Endothelial cell of umbilical vein (primary cell): ENCODE measurements around the gene RNF217. TPM values are rescaled to one million over a fixed set of nuclear protein-coding genes. Genes with fewer than 3 reads are reported as not detected.

Experiments
- BruUV-seq: library from RNA; stranded (reverse); fragments of 400-500 nt; replicated peaks from 2 replicates; lab custom pipeline; 2021; lab: Mats Ljungman, UMichigan
- CTCF ChIA-PET: fragments of 300-600, 350-600 bp; sonication (Branson Sonifier 250); formaldehyde crosslinking; loops from one replicate; lab custom pipeline; 2021; ENCODE audit warnings: antibody characterized with exemption, inconsistent platforms; lab: Charles Lee
- POLR2A ChIA-PET: fragments of 300-600, 350-600 bp; sonication (Branson Sonifier 250); formaldehyde crosslinking; loops from one replicate; lab custom pipeline; 2021; ENCODE audit warnings: antibody characterized with exemption, inconsistent platforms; lab: Charles Lee
- DNase-seq: peaks from one replicate; pipeline ENCODE4 v3.0.0-alpha.2; 2011; ENCODE audit warnings: low read depth, low spot score
- FAIRE-seq: peaks from 2 replicates; lab custom pipeline; 2011; peaks lifted over from hg19 to GRCh38; lab: Jason Lieb, UNC
- H2AFZ ChIP-seq: 2 replicates; pipeline ENCODE4 v1.6.0; 2012; ENCODE audit warnings: low read depth, low read length, control low read depth, inconsistent platforms
- H3K27ac ChIP-seq: 2 replicates; pipeline ENCODE4 v1.5.1; 2011; ENCODE audit warnings: low read depth, mild to moderate bottlenecking, control low read depth, low read length, moderate library complexity; ENCODE audit not compliant: insufficient read depth
- H3K27me3 ChIP-seq, 2 experiments: 2 replicates each; pipeline versions ENCODE4 v1.6.0 to v1.6.1; 2011; ENCODE audit warnings: low read length in 2 of 2, mixed read lengths in 1 of 2; ENCODE audit not compliant: control insufficient read depth in 2 of 2, insufficient read depth in 2 of 2
- H3K36me3 ChIP-seq, 2 experiments: 2 replicates in 1 of 2; 3 replicates in 1 of 2; pipeline ENCODE4 v1.5.1; 2011; ENCODE audit warnings: low read length in 2 of 2, mild to moderate bottlenecking in 1 of 2, moderate library complexity in 1 of 2; ENCODE audit not compliant: control insufficient read depth in 2 of 2, insufficient read depth in 2 of 2; ENCODE audit errors: extremely low read depth in 1 of 2
- H3K4me1 ChIP-seq: 3 replicates; pipeline ENCODE4 v1.5.1; 2011; ENCODE audit warnings: mild to moderate bottlenecking, low read length; ENCODE audit not compliant: control insufficient read depth, insufficient read depth; ENCODE audit errors: extremely low read depth
- H3K4me2 ChIP-seq: 2 replicates; pipeline ENCODE4 v1.6.1; 2011; ENCODE audit warnings: low read length, control low read depth, mixed read lengths; ENCODE audit not compliant: insufficient read depth
- H3K4me3 ChIP-seq, 3 experiments: fragments of 200-600 bp in 1 of 3; sonication (generic), shearing (Covaris generic) in 1 of 3; replicated peaks in 1 of 3; 2 replicates each; pipeline ENCODE4 v1.5.1; 2011 to 2016; ENCODE audit warnings: control low read depth in 3 of 3, low read length in 3 of 3, mild to moderate bottlenecking in 2 of 3, inconsistent platforms in 1 of 3, low read depth in 1 of 3, moderate library complexity in 1 of 3; ENCODE audit not compliant: insufficient read depth in 1 of 3
- H3K79me2 ChIP-seq: 2 replicates; pipeline ENCODE4 v1.6.0; 2012; ENCODE audit warnings: low read length, inconsistent platforms; ENCODE audit not compliant: control insufficient read depth, insufficient read depth
- H3K9ac ChIP-seq: replicated peaks from 2 replicates; pipeline ENCODE3; 2011; ENCODE audit warnings: low read length, control low read depth; ENCODE audit not compliant: insufficient read depth; ENCODE audit errors: extremely low read depth
- H3K9me1 ChIP-seq: replicated peaks from 3 replicates; pipeline ENCODE4 v1.6.0; 2011; ENCODE audit warnings: mild to moderate bottlenecking, low read length; ENCODE audit not compliant: control insufficient read depth, insufficient read depth; ENCODE audit errors: extremely low read depth
- H3K9me3 ChIP-seq: replicated peaks from 2 replicates; pipeline ENCODE4 v1.5.1; 2012; ENCODE audit warnings: low read length, inconsistent platforms; ENCODE audit not compliant: control insufficient read depth, insufficient read depth
- H4K20me1 ChIP-seq: replicated peaks from 2 replicates; pipeline ENCODE3; 2011; ENCODE audit warnings: mild to moderate bottlenecking, low read length; ENCODE audit not compliant: control insufficient read depth, insufficient read depth; ENCODE audit errors: extremely low read depth
- EZH2 ChIP-seq: IDR thresholded peaks from 2 replicates; pipeline ENCODE4 v1.6.1; 2012; ENCODE audit warnings: borderline replicate concordance, low read depth, mild to moderate bottlenecking, moderate library complexity, low read length, inconsistent platforms; ENCODE audit not compliant: severe bottlenecking
- FOS ChIP-seq: IDR thresholded peaks from 2 replicates; pipeline ENCODE4 v1.6.1; 2011; ENCODE audit warnings: mild to moderate bottlenecking, low read length, moderate library complexity, borderline replicate concordance; ENCODE audit not compliant: insufficient read depth
- GATA2 ChIP-seq: IDR thresholded peaks from 2 replicates; pipeline ENCODE4 v1.7.0; 2011; ENCODE audit warnings: low read depth, mild to moderate bottlenecking, moderate library complexity, mixed read lengths, low read length; ENCODE audit not compliant: insufficient read length, insufficient read depth
- JUN ChIP-seq: IDR thresholded peaks from 2 replicates; pipeline ENCODE4 v1.6.1; 2011; ENCODE audit warnings: borderline replicate concordance, low read depth; ENCODE audit not compliant: insufficient read length, insufficient read depth
- MYC ChIP-seq: IDR thresholded peaks from one replicate; pipeline ENCODE4 v1.6.1; 2011; ENCODE audit warnings: mild to moderate bottlenecking, low read depth, low read length
- POLR2A ChIP-seq: IDR thresholded peaks from 2 replicates; pipeline ENCODE4 v1.6.1; 2012; ENCODE audit warnings: low read depth, mild to moderate bottlenecking, control low read depth, low read length
- POLR2AphosphoS5 ChIP-seq: IDR thresholded peaks from 2 replicates; pipeline ENCODE4 v1.6.1; 2012; ENCODE audit warnings: low read depth, mild to moderate bottlenecking, control low read depth, low read length, moderate library complexity; ENCODE audit not compliant: insufficient read depth
- dilution Hi-C: fragments of 300-500 bp; cut with MboI; formaldehyde crosslinking; loops from one replicate; pipeline ENCODE4 v1.15.0; 2019; ENCODE audit warnings: low sequenced_read_pairs; ENCODE audit not compliant: extremely low pct_ligation_motif_present
- intact Hi-C: fragments of 100-400 bp; cut with micrococcal nuclease; formaldehyde crosslinking; loops from one replicate; pipeline ENCODE4 v1.10.0; 2022
- polyA plus RNA-seq, 4 experiments: library from polyadenylated mRNA; depleted of rRNA in 3 of 4; stranded (reverse) in 3 of 4; unstranded in 1 of 4; fragments of >200 nt; gene quantifications; 2 replicates each; pipeline versions ENCODE4 v1.2.1 to v1.2.3, GENCODE V29; 2011 to 2012; ENCODE audit warnings: missing spikeins in 1 of 4
- total RNA-seq: library from RNA; stranded (reverse); gene quantifications from 2 replicates; pipeline ENCODE4 v1.2.3, GENCODE V29; 2021
- TF ChIP-seq, protein P1 (sequence below): IDR thresholded peaks from 2 replicates; pipeline ENCODE4 v1.6.1; 2011; ENCODE audit not compliant: insufficient read depth, insufficient read length
- TF ChIP-seq, protein P2 (sequence below), 2 donors: IDR thresholded peaks; 1 replicate in 1 of 2; 2 replicates in 1 of 2; pipeline ENCODE4 v1.5.1; 2011; ENCODE audit warnings: low read length in 2 of 2, mild to moderate bottlenecking in 2 of 2, moderate library complexity in 2 of 2, control low read depth in 1 of 2, inconsistent platforms in 1 of 2, low read depth in 1 of 2; ENCODE audit not compliant: insufficient read depth in 1 of 2; ENCODE audit errors: extremely low read depth in 1 of 2

RNF217 gene
- total and polyA plus RNA-seq, 2 donors (not counting 3 experiments of a cell fraction or from before 2014, with no cell fraction given) = 8.8 to 32.5 TPM

DNA sequence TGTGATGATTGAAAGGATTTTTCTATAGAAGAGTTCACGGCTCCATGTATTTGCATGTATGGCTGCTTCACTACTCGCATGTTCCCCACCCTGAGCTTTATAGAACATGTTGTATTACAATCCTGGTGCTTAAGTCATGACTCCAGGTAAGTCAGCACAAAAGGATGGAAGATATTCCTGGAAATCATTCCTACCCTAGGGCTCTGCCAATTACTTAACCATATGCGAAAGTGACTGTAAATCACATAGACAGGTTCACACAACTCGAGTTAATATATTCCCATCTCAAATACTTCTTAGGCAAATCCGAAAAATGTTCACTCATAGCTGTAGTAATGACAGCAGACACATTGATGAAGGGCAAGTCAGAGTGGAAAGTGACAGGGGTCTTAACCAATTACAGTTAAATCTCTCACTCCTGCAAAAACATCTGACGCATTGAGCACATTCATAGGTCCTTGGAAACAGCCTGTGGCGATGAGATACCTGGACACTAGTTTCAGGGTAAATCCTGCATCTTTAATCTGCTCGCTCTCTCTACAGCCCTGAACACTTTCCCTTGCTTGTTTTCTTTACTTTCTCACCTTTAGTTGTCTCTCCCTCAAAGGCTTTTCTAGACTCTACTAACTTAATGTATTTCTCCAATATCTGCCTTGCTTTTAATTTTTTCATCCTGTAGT lies 35.1 kb downstream of the RNF217 start:
- Histone ChIP-seq H3K79me2 (peaks cover 13% of the 10 kb centered on the region), H3K4me3 (no peak overlapping the region), H3K9me3 (no peaks in the 10 kb centered on the region), H3K9ac (no peak overlapping the region), H3K27me3 (no peaks in the 10 kb centered on the region), H3K4me2 (no peak overlapping the region), H3K27ac (no peak overlapping the region), H4K20me1 (no peaks in the 10 kb centered on the region), H3K36me3 (peaks cover 0 to 2% of the 10 kb centered on the region in 2 experiments), H3K4me1 (peaks cover 23% of the 10 kb centered on the region), H2AFZ (no peak overlapping the region), H3K9me1 (no peaks in the 10 kb centered on the region)
- no peak for TF ChIP-seq EZH2
- TF ChIP-seq GATA2 = no peak
- intact Hi-C loops (no loop called here), dilution Hi-C loops (no loop called here)
- no TSS peak for BruUV-seq
- no peak for FAIRE-seq
- POLR2A ChIA-PET = no interaction called here
- CTCF ChIA-PET = no interaction called here
- DNase-seq = no peak

DNA sequence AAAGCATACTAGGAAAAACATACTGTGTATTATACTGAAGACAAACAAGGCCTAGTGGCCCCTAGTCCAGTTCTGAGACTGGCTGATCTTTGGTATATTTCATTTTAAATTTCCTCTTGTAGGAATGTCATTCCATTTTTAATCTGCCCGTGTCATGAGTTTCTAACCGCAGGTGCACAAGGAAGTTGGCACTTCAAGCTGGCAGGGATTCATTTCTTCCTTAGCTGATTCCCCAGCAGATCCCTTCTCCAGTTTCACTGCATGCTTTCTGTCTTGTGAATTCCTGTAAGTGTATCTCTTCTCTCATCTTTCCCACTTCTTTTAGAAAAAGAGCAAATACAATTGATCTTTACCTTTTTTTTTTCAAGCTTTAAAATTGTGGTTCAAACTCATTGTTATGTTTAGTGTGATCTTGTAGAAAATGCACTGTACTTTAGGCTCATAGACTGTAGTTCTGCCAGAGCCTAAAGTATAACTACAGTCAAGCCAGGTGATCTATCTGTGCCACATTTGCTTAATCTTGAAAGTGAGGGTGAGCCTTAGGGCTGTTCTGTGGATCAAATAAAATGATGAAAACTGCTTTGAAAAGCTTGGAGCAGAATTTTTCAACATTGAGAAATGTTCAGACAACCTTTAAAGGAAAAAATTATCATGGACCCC lies 37.0 kb downstream of the RNF217 start:
- ChIA-PET POLR2A (no interaction called here), CTCF (interaction anchor here (1.1 to 2.4 kb wide), 3 partner anchors 11 to 115 kb away, joined by 3 to 9 read pairs (median 8); no protein-coding TSS in a partner anchor)
- no TSS peak for BruUV-seq
- no peak overlapping the region for H3K9ac ChIP-seq
- intact Hi-C loops (no loop called here), dilution Hi-C loops (no loop called here)
- H2AFZ ChIP-seq = no peak overlapping the region
- no peaks in the 10 kb centered on the region for H3K27me3 ChIP-seq
- FAIRE-seq (no peak), DNase-seq (no peak)
- no peaks in the 10 kb centered on the region for H3K9me1 ChIP-seq
- no peaks in the 10 kb centered on the region for H3K9me3 ChIP-seq
- no peak overlapping the region for H3K27ac ChIP-seq
- H3K4me3 ChIP-seq = no peak overlapping the region
- TF ChIP-seq MYC = no peak
- TF ChIP-seq GATA2 = no peak
- TF ChIP-seq, protein P1, sequence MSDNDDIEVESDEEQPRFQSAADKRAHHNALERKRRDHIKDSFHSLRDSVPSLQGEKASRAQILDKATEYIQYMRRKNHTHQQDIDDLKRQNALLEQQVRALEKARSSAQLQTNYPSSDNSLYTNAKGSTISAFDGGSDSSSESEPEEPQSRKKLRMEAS = no peak
- TF ChIP-seq JUN = no peak
- no peak for TF ChIP-seq FOS
- TF ChIP-seq POLR2A = no peak
- no peak for TF ChIP-seq POLR2AphosphoS5
- TF ChIP-seq, protein P2, sequence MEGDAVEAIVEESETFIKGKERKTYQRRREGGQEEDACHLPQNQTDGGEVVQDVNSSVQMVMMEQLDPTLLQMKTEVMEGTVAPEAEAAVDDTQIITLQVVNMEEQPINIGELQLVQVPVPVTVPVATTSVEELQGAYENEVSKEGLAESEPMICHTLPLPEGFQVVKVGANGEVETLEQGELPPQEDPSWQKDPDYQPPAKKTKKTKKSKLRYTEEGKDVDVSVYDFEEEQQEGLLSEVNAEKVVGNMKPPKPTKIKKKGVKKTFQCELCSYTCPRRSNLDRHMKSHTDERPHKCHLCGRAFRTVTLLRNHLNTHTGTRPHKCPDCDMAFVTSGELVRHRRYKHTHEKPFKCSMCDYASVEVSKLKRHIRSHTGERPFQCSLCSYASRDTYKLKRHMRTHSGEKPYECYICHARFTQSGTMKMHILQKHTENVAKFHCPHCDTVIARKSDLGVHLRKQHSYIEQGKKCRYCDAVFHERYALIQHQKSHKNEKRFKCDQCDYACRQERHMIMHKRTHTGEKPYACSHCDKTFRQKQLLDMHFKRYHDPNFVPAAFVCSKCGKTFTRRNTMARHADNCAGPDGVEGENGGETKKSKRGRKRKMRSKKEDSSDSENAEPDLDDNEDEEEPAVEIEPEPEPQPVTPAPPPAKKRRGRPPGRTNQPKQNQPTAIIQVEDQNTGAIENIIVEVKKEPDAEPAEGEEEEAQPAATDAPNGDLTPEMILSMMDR (IDR thresholded peaks at IDR 0.05; ENCODE audit: extremely low read depth in 1 of 2, insufficient read depth in 1 of 2, low read depth in 1 of 2, low read length in 2 of 2) = no peak
- TF ChIP-seq EZH2 = no peak
- H3K79me2 ChIP-seq = peaks cover 20% of the 10 kb centered on the region
- no peaks in the 10 kb centered on the region for H4K20me1 ChIP-seq
- no peak overlapping the region for H3K4me2 ChIP-seq
- peaks cover 28% of the 10 kb centered on the region for H3K4me1 ChIP-seq
- H3K36me3 ChIP-seq = peaks cover 0 to 2% of the 10 kb centered on the region in 2 experiments
